ENCODE measurements around the gene MND1.

Gene MND1

DNA sequence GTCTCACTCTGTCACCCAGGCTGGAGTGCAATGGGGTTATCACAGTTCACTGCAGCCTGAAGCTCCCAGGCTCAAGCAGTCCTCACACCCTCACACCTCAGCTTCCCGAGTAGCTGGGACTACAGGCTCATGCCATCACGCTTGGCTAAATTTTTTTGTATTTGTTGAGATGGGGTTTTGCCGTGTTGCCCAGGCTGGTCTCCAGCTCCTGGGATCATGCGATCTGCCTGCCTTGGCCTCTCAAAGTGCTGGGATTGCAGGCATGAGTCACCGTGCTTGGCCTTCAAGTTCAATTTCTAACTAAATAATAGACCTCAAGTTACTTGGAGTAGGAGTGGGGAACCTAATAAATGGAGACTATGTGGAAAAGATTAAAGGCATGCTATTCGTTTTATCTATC is 48.9 kb downstream of the MND1 start:
- Histone ChIP-seq H3K27ac (ENCODE audit: low read depth, low read length) (no peak overlapping the region), H3K9ac (ENCODE audit: low read length in 5 of 5) (no peak overlapping the region), H3K27me3 (ENCODE audit: control insufficient read depth in 5 of 5, insufficient read depth in 4 of 5, low read length in 5 of 5) (no peaks in the 10 kb centered on the region), H3K36me3 (ENCODE audit: control insufficient read depth in 5 of 5, insufficient read depth in 5 of 5, low read length in 5 of 5) (no peaks in the 10 kb centered on the region), H3K4me1 (ENCODE audit: control insufficient read depth in 5 of 5, insufficient read depth in 5 of 5, low read length in 5 of 5) (no peaks in the 10 kb centered on the region), H3K9me3 (ENCODE audit: control insufficient read depth in 5 of 5, low read length in 5 of 5) (no peaks in the 10 kb centered on the region), H3K4me3 (ENCODE audit: low read depth in 1 of 5, low read length in 5 of 5) (no peak overlapping the region)

GRCh38 chr4:153394945-153395344 is 50.5 kb downstream of the MND1 start:
- no peak overlapping the region for H3K27ac ChIP-seq (ENCODE audit: low read depth, low read length)
- no peak overlapping the region for H3K9ac ChIP-seq (ENCODE audit: low read length in 5 of 5)
- H3K9me3 ChIP-seq (ENCODE audit: control insufficient read depth in 5 of 5, low read length in 5 of 5): no peaks in the 10 kb centered on the region
- H3K36me3 ChIP-seq (ENCODE audit: control insufficient read depth in 5 of 5, insufficient read depth in 5 of 5, low read length in 5 of 5): no peaks in the 10 kb centered on the region
- H3K4me1 ChIP-seq (ENCODE audit: control insufficient read depth in 5 of 5, insufficient read depth in 5 of 5, low read length in 5 of 5): no peaks in the 10 kb centered on the region
- no peaks in the 10 kb centered on the region for H3K27me3 ChIP-seq (ENCODE audit: control insufficient read depth in 5 of 5, insufficient read depth in 4 of 5, low read length in 5 of 5)
- no peak overlapping the region for H3K4me3 ChIP-seq (ENCODE audit: low read depth in 1 of 5, low read length in 5 of 5)

GRCh38 chr4:153398713-153399112 is 54.2 kb downstream of the MND1 start:
- Histone ChIP-seq H3K27me3 (ENCODE audit: control insufficient read depth in 5 of 5, insufficient read depth in 4 of 5, low read length in 5 of 5) (no peaks in the 10 kb centered on the region), H3K36me3 (ENCODE audit: control insufficient read depth in 5 of 5, insufficient read depth in 5 of 5, low read length in 5 of 5) (no peaks in the 10 kb centered on the region), H3K9me3 (ENCODE audit: control insufficient read depth in 5 of 5, low read length in 5 of 5) (no peaks in the 10 kb centered on the region), H3K27ac (ENCODE audit: low read depth, low read length) (no peak overlapping the region), H3K4me3 (ENCODE audit: low read depth in 1 of 5, low read length in 5 of 5) (no peak overlapping the region), H3K4me1 (ENCODE audit: control insufficient read depth in 5 of 5, insufficient read depth in 5 of 5, low read length in 5 of 5) (no peaks in the 10 kb centered on the region), H3K9ac (ENCODE audit: low read length in 5 of 5) (no peak overlapping the region)

DNA sequence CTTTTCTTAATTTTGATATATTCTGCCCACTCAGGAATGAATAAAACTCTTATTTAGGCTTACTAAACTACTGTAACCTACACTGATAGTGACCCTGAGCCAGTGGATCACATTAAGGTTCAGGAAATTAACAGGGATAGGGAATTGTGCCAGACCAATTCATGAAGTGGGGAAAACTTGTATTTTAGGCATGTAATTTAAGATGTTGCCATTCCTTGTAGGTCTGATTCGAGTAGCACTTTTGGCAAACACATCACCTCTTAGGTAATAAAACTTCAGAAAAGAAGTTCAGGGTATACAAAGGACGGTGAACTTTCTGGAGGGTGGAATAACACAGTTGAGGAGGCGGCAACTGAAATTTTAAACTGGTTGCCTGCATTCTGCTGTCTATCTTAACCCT is 54.9 kb downstream of the MND1 start:
- Histone ChIP-seq H3K4me3 (ENCODE audit: low read depth in 1 of 5, low read length in 5 of 5) (no peak overlapping the region), H3K9ac (ENCODE audit: low read length in 5 of 5) (no peak overlapping the region), H3K36me3 (ENCODE audit: control insufficient read depth in 5 of 5, insufficient read depth in 5 of 5, low read length in 5 of 5) (no peaks in the 10 kb centered on the region), H3K27me3 (ENCODE audit: control insufficient read depth in 5 of 5, insufficient read depth in 4 of 5, low read length in 5 of 5) (no peaks in the 10 kb centered on the region), H3K4me1 (ENCODE audit: control insufficient read depth in 5 of 5, insufficient read depth in 5 of 5, low read length in 5 of 5) (no peaks in the 10 kb centered on the region), H3K9me3 (ENCODE audit: control insufficient read depth in 5 of 5, low read length in 5 of 5) (no peaks in the 10 kb centered on the region), H3K27ac (ENCODE audit: low read depth, low read length) (no peak overlapping the region)

DNA sequence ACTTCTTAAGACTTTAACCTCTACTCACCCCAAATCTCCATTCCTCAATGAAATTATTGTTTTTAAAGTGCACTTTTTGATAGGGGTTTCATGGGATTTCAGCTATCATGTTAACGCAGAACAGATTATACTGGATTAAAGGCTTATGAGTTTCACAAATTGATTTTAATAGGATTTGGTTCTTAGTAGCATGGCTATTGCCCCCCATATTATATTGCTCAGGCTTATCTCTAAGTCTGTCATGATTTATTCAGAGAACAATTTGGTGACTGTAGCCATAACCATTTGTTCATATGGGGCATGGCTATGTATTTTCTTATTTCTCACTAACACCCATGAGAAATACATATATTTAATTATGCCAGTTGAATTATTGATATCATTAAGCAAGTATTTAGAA is 57.0 kb downstream of the MND1 start:
- Histone ChIP-seq H3K27ac (ENCODE audit: low read depth, low read length) (no peak overlapping the region), H3K9me3 (ENCODE audit: control insufficient read depth in 5 of 5, low read length in 5 of 5) (no peaks in the 10 kb centered on the region), H3K36me3 (ENCODE audit: control insufficient read depth in 5 of 5, insufficient read depth in 5 of 5, low read length in 5 of 5) (no peaks in the 10 kb centered on the region), H3K9ac (ENCODE audit: low read length in 5 of 5) (no peak overlapping the region), H3K27me3 (ENCODE audit: control insufficient read depth in 5 of 5, insufficient read depth in 4 of 5, low read length in 5 of 5) (no peaks in the 10 kb centered on the region), H3K4me1 (ENCODE audit: control insufficient read depth in 5 of 5, insufficient read depth in 5 of 5, low read length in 5 of 5) (no peaks in the 10 kb centered on the region), H3K4me3 (ENCODE audit: low read depth in 1 of 5, low read length in 5 of 5) (no peak overlapping the region)

DNA sequence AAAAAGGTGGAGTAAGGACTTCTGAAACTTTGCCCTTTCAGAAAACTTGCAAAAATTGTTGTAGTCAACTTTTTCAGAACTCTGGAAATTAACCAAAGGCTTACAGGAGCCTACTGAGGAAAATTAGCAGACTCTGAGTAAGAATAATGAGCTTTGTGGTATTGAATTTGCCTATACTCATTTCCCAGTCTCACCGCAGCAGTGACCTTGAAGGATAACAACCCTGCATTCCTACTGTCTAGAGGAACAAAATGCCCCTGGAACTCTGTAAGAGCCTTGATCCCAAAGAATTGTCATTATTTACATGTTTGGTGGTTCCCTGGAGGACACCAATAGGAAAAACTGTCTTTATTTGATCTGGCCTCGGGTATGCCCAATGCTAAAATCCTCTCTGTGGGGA is 57.9 kb downstream of the MND1 start:
- H3K27ac ChIP-seq (ENCODE audit: low read depth, low read length): no peak overlapping the region
- H3K4me3 ChIP-seq (ENCODE audit: low read depth in 1 of 5, low read length in 5 of 5): no peak overlapping the region
- no peak overlapping the region for H3K9ac ChIP-seq (ENCODE audit: low read length in 5 of 5)
- no peaks in the 10 kb centered on the region for H3K9me3 ChIP-seq (ENCODE audit: control insufficient read depth in 5 of 5, low read length in 5 of 5)
- H3K36me3 ChIP-seq (ENCODE audit: control insufficient read depth in 5 of 5, insufficient read depth in 5 of 5, low read length in 5 of 5): no peaks in the 10 kb centered on the region
- H3K27me3 ChIP-seq (ENCODE audit: control insufficient read depth in 5 of 5, insufficient read depth in 4 of 5, low read length in 5 of 5): no peaks in the 10 kb centered on the region
- H3K4me1 ChIP-seq (ENCODE audit: control insufficient read depth in 5 of 5, insufficient read depth in 5 of 5, low read length in 5 of 5): no peaks in the 10 kb centered on the region

DNA sequence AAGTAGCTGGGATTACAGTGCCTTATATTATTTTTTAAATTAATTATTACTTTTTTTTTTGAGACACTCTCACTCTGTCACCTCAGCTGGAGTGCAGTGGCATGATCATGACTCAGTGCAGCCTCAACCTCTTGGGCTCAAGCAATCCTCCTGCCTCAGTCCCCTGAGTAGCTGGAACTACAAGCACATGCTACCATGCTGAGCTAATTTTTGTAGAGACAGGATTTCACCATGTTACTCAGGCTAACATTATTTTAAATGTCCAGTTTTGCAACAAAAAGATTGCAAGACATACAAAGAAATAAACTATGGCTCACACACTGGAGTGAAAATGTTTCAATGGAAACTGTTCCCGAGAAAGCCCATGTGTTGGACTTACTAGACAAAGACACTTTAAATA is 59.2 kb downstream of the MND1 start:
- H3K27me3 ChIP-seq (ENCODE audit: control insufficient read depth in 5 of 5, insufficient read depth in 4 of 5, low read length in 5 of 5): no peaks in the 10 kb centered on the region
- no peak overlapping the region for H3K27ac ChIP-seq (ENCODE audit: low read depth, low read length)
- no peak overlapping the region for H3K4me3 ChIP-seq (ENCODE audit: low read depth in 1 of 5, low read length in 5 of 5)
- no peaks in the 10 kb centered on the region for H3K9me3 ChIP-seq (ENCODE audit: control insufficient read depth in 5 of 5, low read length in 5 of 5)
- no peaks in the 10 kb centered on the region for H3K4me1 ChIP-seq (ENCODE audit: control insufficient read depth in 5 of 5, insufficient read depth in 5 of 5, low read length in 5 of 5)
- no peak overlapping the region for H3K9ac ChIP-seq (ENCODE audit: low read length in 5 of 5)
- H3K36me3 ChIP-seq (ENCODE audit: control insufficient read depth in 5 of 5, insufficient read depth in 5 of 5, low read length in 5 of 5): no peaks in the 10 kb centered on the region

DNA sequence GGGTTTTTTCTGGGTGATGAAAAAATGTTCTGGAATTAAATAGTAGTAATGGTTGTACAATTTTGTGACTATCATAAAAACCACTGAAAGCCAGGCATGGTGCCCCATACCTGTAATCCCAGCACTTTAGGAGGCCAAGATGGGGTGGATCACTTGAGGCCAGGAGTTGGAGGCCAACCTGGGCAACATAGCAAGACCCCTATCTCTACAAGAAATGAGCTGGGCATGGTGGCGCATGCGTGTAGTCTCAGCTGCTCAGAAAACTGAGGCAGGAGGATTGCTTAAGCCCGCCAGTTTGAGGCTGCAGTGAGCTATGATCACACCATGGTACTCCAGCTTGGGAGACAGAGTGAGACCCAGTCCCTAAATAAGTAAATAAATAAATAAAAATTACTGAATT is 63.4 kb downstream of the MND1 start:
- H3K4me1 ChIP-seq (ENCODE audit: control insufficient read depth in 5 of 5, insufficient read depth in 5 of 5, low read length in 5 of 5): peaks cover 0 to 3% (median 0%) of the 10 kb centered on the region in 5 donors
- H3K27ac ChIP-seq (ENCODE audit: low read depth, low read length): no peak overlapping the region
- H3K9me3 ChIP-seq (ENCODE audit: control insufficient read depth in 5 of 5, low read length in 5 of 5): no peaks in the 10 kb centered on the region
- no peak overlapping the region for H3K9ac ChIP-seq (ENCODE audit: low read length in 5 of 5)
- H3K4me3 ChIP-seq (ENCODE audit: low read depth in 1 of 5, low read length in 5 of 5): no peak overlapping the region
- H3K27me3 ChIP-seq (ENCODE audit: control insufficient read depth in 5 of 5, insufficient read depth in 4 of 5, low read length in 5 of 5): no peaks in the 10 kb centered on the region
- no peaks in the 10 kb centered on the region for H3K36me3 ChIP-seq (ENCODE audit: control insufficient read depth in 5 of 5, insufficient read depth in 5 of 5, low read length in 5 of 5)

GRCh38 chr4:153408932-153409331 is 64.4 kb downstream of the MND1 start:
- H3K27me3 ChIP-seq (ENCODE audit: control insufficient read depth in 5 of 5, insufficient read depth in 4 of 5, low read length in 5 of 5): no peaks in the 10 kb centered on the region
- no peaks in the 10 kb centered on the region for H3K36me3 ChIP-seq (ENCODE audit: control insufficient read depth in 5 of 5, insufficient read depth in 5 of 5, low read length in 5 of 5)
- H3K9ac ChIP-seq (ENCODE audit: low read length in 5 of 5): no peak overlapping the region
- no peaks in the 10 kb centered on the region for H3K9me3 ChIP-seq (ENCODE audit: control insufficient read depth in 5 of 5, low read length in 5 of 5)
- H3K4me1 ChIP-seq (ENCODE audit: control insufficient read depth in 5 of 5, insufficient read depth in 5 of 5, low read length in 5 of 5): peaks cover 0 to 3% (median 0%) of the 10 kb centered on the region in 5 donors
- no peak overlapping the region for H3K27ac ChIP-seq (ENCODE audit: low read depth, low read length)
- no peak overlapping the region for H3K4me3 ChIP-seq (ENCODE audit: low read depth in 1 of 5, low read length in 5 of 5)

DNA sequence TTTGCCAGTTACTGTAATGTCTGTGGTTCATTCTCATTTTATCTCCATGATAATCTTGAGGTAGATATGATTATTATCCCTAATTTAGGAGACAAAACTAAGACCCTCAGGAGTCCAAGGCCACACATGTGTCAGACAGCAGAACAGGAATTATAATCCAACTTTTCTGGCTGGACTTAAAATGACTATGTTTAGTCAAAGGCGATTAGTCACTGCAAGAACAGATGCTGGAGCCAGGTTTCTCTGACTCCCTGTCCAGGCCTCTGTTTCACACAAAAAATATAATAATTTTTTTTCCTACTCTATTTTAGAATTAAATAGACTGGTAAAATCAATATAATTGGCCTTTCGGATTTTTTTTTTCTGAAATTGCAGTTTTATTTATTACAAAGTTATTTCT is 64.9 kb downstream of the MND1 start:
- no peak overlapping the region for H3K27ac ChIP-seq (ENCODE audit: low read depth, low read length)
- H3K9me3 ChIP-seq (ENCODE audit: control insufficient read depth in 5 of 5, low read length in 5 of 5): no peaks in the 10 kb centered on the region
- no peak overlapping the region for H3K9ac ChIP-seq (ENCODE audit: low read length in 5 of 5)
- H3K4me1 ChIP-seq (ENCODE audit: control insufficient read depth in 5 of 5, insufficient read depth in 5 of 5, low read length in 5 of 5): peaks cover 0 to 3% (median 0%) of the 10 kb centered on the region in 5 donors
- H3K4me3 ChIP-seq (ENCODE audit: low read depth in 1 of 5, low read length in 5 of 5): no peak overlapping the region
- H3K36me3 ChIP-seq (ENCODE audit: control insufficient read depth in 5 of 5, insufficient read depth in 5 of 5, low read length in 5 of 5): no peaks in the 10 kb centered on the region
- no peaks in the 10 kb centered on the region for H3K27me3 ChIP-seq (ENCODE audit: control insufficient read depth in 5 of 5, insufficient read depth in 4 of 5, low read length in 5 of 5)

DNA sequence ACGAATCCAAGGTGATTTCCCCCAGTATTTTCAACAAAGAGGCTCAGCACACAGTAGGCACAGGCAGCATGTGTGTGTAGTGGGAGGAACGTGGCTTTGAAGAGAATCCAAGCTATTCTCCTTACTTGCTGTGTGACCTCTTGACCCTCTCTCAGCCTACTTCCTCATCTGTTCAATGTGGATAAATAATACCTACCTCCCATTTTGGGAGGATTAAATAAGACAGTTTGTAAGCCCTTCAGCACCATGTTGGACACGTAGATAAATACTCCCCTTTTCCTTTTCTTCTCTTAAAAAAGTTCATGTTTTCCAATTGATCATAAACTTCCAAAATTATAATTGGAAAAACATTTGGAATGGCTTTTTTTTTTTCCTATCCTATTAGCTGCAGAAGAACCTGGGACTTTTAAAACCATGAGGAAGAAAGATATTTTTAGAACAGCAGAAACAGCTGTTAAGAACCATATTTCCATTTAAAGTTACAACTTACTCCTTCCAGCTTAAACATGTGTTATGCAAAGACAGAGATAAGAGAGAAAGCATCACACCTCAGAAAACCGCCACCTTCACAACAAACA is 65.5 kb downstream of the MND1 start:
- H3K9me3 ChIP-seq (ENCODE audit: control insufficient read depth in 5 of 5, low read length in 5 of 5): no peaks in the 10 kb centered on the region
- no peak overlapping the region for H3K27ac ChIP-seq (ENCODE audit: low read depth, low read length)
- no peak overlapping the region for H3K9ac ChIP-seq (ENCODE audit: low read length in 5 of 5)
- no peak overlapping the region for H3K4me3 ChIP-seq (ENCODE audit: low read depth in 1 of 5, low read length in 5 of 5)
- no peaks in the 10 kb centered on the region for H3K36me3 ChIP-seq (ENCODE audit: control insufficient read depth in 5 of 5, insufficient read depth in 5 of 5, low read length in 5 of 5)
- H3K27me3 ChIP-seq (ENCODE audit: control insufficient read depth in 5 of 5, insufficient read depth in 4 of 5, low read length in 5 of 5): no peaks in the 10 kb centered on the region
- H3K4me1 ChIP-seq (ENCODE audit: control insufficient read depth in 5 of 5, insufficient read depth in 5 of 5, low read length in 5 of 5): peaks cover 0 to 3% (median 0%) of the 10 kb centered on the region in 5 donors
